Endothelial cell of umbilical vein (primary cell): ENCODE measurements around the gene AP1M1. TPM values are rescaled to one million over a fixed set of nuclear protein-coding genes. Genes with fewer than 3 reads are reported as not detected.

Source experiments
- BruUV-seq: library from RNA; stranded (reverse); fragments of 400-500 nt; replicated peaks from 2 replicates; lab custom pipeline; 2021; lab: Mats Ljungman, UMichigan
- CTCF ChIA-PET: fragments of 300-600, 350-600 bp; sonication (Branson Sonifier 250); formaldehyde crosslinking; loops from one replicate; lab custom pipeline; 2021; ENCODE audit warnings: antibody characterized with exemption, inconsistent platforms; lab: Charles Lee
- POLR2A ChIA-PET: fragments of 300-600, 350-600 bp; sonication (Branson Sonifier 250); formaldehyde crosslinking; loops from one replicate; lab custom pipeline; 2021; ENCODE audit warnings: antibody characterized with exemption, inconsistent platforms; lab: Charles Lee
- DNase-seq: peaks from one replicate; pipeline ENCODE4 v3.0.0-alpha.2; 2011; ENCODE audit warnings: low read depth, low spot score
- FAIRE-seq: peaks from 2 replicates; lab custom pipeline; 2011; peaks lifted over from hg19 to GRCh38; lab: Jason Lieb, UNC
- H2AFZ ChIP-seq: 2 replicates; pipeline ENCODE4 v1.6.0; 2012; ENCODE audit warnings: low read depth, low read length, control low read depth, inconsistent platforms
- H3K27ac ChIP-seq: 2 replicates; pipeline ENCODE4 v1.5.1; 2011; ENCODE audit warnings: low read depth, mild to moderate bottlenecking, control low read depth, low read length, moderate library complexity; ENCODE audit not compliant: insufficient read depth
- H3K27me3 ChIP-seq, 2 experiments: 2 replicates each; pipeline versions ENCODE4 v1.6.0 to v1.6.1; 2011; ENCODE audit warnings: low read length in 2 of 2, mixed read lengths in 1 of 2; ENCODE audit not compliant: control insufficient read depth in 2 of 2, insufficient read depth in 2 of 2
- H3K36me3 ChIP-seq, 2 experiments: 2 replicates in 1 of 2; 3 replicates in 1 of 2; pipeline ENCODE4 v1.5.1; 2011; ENCODE audit warnings: low read length in 2 of 2, mild to moderate bottlenecking in 1 of 2, moderate library complexity in 1 of 2; ENCODE audit not compliant: control insufficient read depth in 2 of 2, insufficient read depth in 2 of 2; ENCODE audit errors: extremely low read depth in 1 of 2
- H3K4me1 ChIP-seq: 3 replicates; pipeline ENCODE4 v1.5.1; 2011; ENCODE audit warnings: mild to moderate bottlenecking, low read length; ENCODE audit not compliant: control insufficient read depth, insufficient read depth; ENCODE audit errors: extremely low read depth
- H3K4me2 ChIP-seq: 2 replicates; pipeline ENCODE4 v1.6.1; 2011; ENCODE audit warnings: low read length, control low read depth, mixed read lengths; ENCODE audit not compliant: insufficient read depth
- H3K4me3 ChIP-seq, 3 experiments: fragments of 200-600 bp in 1 of 3; sonication (generic), shearing (Covaris generic) in 1 of 3; replicated peaks in 1 of 3; 2 replicates each; pipeline ENCODE4 v1.5.1; 2011 to 2016; ENCODE audit warnings: control low read depth in 3 of 3, low read length in 3 of 3, mild to moderate bottlenecking in 2 of 3, inconsistent platforms in 1 of 3, low read depth in 1 of 3, moderate library complexity in 1 of 3; ENCODE audit not compliant: insufficient read depth in 1 of 3
- H3K79me2 ChIP-seq: 2 replicates; pipeline ENCODE4 v1.6.0; 2012; ENCODE audit warnings: low read length, inconsistent platforms; ENCODE audit not compliant: control insufficient read depth, insufficient read depth
- H3K9ac ChIP-seq: replicated peaks from 2 replicates; pipeline ENCODE3; 2011; ENCODE audit warnings: low read length, control low read depth; ENCODE audit not compliant: insufficient read depth; ENCODE audit errors: extremely low read depth
- H3K9me1 ChIP-seq: replicated peaks from 3 replicates; pipeline ENCODE4 v1.6.0; 2011; ENCODE audit warnings: mild to moderate bottlenecking, low read length; ENCODE audit not compliant: control insufficient read depth, insufficient read depth; ENCODE audit errors: extremely low read depth
- H3K9me3 ChIP-seq: replicated peaks from 2 replicates; pipeline ENCODE4 v1.5.1; 2012; ENCODE audit warnings: low read length, inconsistent platforms; ENCODE audit not compliant: control insufficient read depth, insufficient read depth
- H4K20me1 ChIP-seq: replicated peaks from 2 replicates; pipeline ENCODE3; 2011; ENCODE audit warnings: mild to moderate bottlenecking, low read length; ENCODE audit not compliant: control insufficient read depth, insufficient read depth; ENCODE audit errors: extremely low read depth
- EZH2 ChIP-seq: IDR thresholded peaks from 2 replicates; pipeline ENCODE4 v1.6.1; 2012; ENCODE audit warnings: borderline replicate concordance, low read depth, mild to moderate bottlenecking, moderate library complexity, low read length, inconsistent platforms; ENCODE audit not compliant: severe bottlenecking
- FOS ChIP-seq: IDR thresholded peaks from 2 replicates; pipeline ENCODE4 v1.6.1; 2011; ENCODE audit warnings: mild to moderate bottlenecking, low read length, moderate library complexity, borderline replicate concordance; ENCODE audit not compliant: insufficient read depth
- GATA2 ChIP-seq: IDR thresholded peaks from 2 replicates; pipeline ENCODE4 v1.7.0; 2011; ENCODE audit warnings: low read depth, mild to moderate bottlenecking, moderate library complexity, mixed read lengths, low read length; ENCODE audit not compliant: insufficient read length, insufficient read depth
- JUN ChIP-seq: IDR thresholded peaks from 2 replicates; pipeline ENCODE4 v1.6.1; 2011; ENCODE audit warnings: borderline replicate concordance, low read depth; ENCODE audit not compliant: insufficient read length, insufficient read depth
- MYC ChIP-seq: IDR thresholded peaks from one replicate; pipeline ENCODE4 v1.6.1; 2011; ENCODE audit warnings: mild to moderate bottlenecking, low read depth, low read length
- POLR2A ChIP-seq: IDR thresholded peaks from 2 replicates; pipeline ENCODE4 v1.6.1; 2012; ENCODE audit warnings: low read depth, mild to moderate bottlenecking, control low read depth, low read length
- POLR2AphosphoS5 ChIP-seq: IDR thresholded peaks from 2 replicates; pipeline ENCODE4 v1.6.1; 2012; ENCODE audit warnings: low read depth, mild to moderate bottlenecking, control low read depth, low read length, moderate library complexity; ENCODE audit not compliant: insufficient read depth
- dilution Hi-C: fragments of 300-500 bp; cut with MboI; formaldehyde crosslinking; loops from one replicate; pipeline ENCODE4 v1.15.0; 2019; ENCODE audit warnings: low sequenced_read_pairs; ENCODE audit not compliant: extremely low pct_ligation_motif_present
- intact Hi-C: fragments of 100-400 bp; cut with micrococcal nuclease; formaldehyde crosslinking; loops from one replicate; pipeline ENCODE4 v1.10.0; 2022
- polyA plus RNA-seq, 4 experiments: library from polyadenylated mRNA; depleted of rRNA in 3 of 4; stranded (reverse) in 3 of 4; unstranded in 1 of 4; fragments of >200 nt; gene quantifications; 2 replicates each; pipeline versions ENCODE4 v1.2.1 to v1.2.3, GENCODE V29; 2011 to 2012; ENCODE audit warnings: missing spikeins in 1 of 4
- total RNA-seq: library from RNA; stranded (reverse); gene quantifications from 2 replicates; pipeline ENCODE4 v1.2.3, GENCODE V29; 2021
- TF ChIP-seq, protein P1 (sequence below), 2 donors: IDR thresholded peaks; 1 replicate in 1 of 2; 2 replicates in 1 of 2; pipeline ENCODE4 v1.5.1; 2011; ENCODE audit warnings: low read length in 2 of 2, mild to moderate bottlenecking in 2 of 2, moderate library complexity in 2 of 2, control low read depth in 1 of 2, inconsistent platforms in 1 of 2, low read depth in 1 of 2; ENCODE audit not compliant: insufficient read depth in 1 of 2; ENCODE audit errors: extremely low read depth in 1 of 2
- TF ChIP-seq, protein P2 (sequence below): IDR thresholded peaks from 2 replicates; pipeline ENCODE4 v1.6.1; 2011; ENCODE audit not compliant: insufficient read depth, insufficient read length

The AP1M1 gene
- total and polyA plus RNA-seq, 2 donors (not counting 3 experiments of a cell fraction or from before 2014, with no cell fraction given) = 99.3 to 129 TPM

GRCh38 chr19:16203256-16204004, 5.7 kb downstream of the AP1M1 start:
- H3K27ac ChIP-seq = no peak overlapping the region
- intact Hi-C loops = no loop called here
- ChIA-PET CTCF (no interaction called here), POLR2A (no interaction called here)
- no peaks in the 10 kb centered on the region for H3K27me3 ChIP-seq
- H3K9ac ChIP-seq = no peak overlapping the region
- H3K9me1 ChIP-seq = no peaks in the 10 kb centered on the region
- dilution Hi-C loops = loop anchor here (25.0 kb wide), 1 partner anchor 159 kb away; no protein-coding TSS in a partner anchor
- H4K20me1 ChIP-seq = no peaks in the 10 kb centered on the region
- H3K79me2 ChIP-seq = peaks cover 40% of the 10 kb centered on the region
- no TSS peak for BruUV-seq
- no peak for DNase-seq
- no peak for TF ChIP-seq POLR2AphosphoS5
- no peak for TF ChIP-seq FOS
- TF ChIP-seq, protein P1, sequence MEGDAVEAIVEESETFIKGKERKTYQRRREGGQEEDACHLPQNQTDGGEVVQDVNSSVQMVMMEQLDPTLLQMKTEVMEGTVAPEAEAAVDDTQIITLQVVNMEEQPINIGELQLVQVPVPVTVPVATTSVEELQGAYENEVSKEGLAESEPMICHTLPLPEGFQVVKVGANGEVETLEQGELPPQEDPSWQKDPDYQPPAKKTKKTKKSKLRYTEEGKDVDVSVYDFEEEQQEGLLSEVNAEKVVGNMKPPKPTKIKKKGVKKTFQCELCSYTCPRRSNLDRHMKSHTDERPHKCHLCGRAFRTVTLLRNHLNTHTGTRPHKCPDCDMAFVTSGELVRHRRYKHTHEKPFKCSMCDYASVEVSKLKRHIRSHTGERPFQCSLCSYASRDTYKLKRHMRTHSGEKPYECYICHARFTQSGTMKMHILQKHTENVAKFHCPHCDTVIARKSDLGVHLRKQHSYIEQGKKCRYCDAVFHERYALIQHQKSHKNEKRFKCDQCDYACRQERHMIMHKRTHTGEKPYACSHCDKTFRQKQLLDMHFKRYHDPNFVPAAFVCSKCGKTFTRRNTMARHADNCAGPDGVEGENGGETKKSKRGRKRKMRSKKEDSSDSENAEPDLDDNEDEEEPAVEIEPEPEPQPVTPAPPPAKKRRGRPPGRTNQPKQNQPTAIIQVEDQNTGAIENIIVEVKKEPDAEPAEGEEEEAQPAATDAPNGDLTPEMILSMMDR (IDR thresholded peaks at IDR 0.05; ENCODE audit: extremely low read depth in 1 of 2, insufficient read depth in 1 of 2, low read depth in 1 of 2, low read length in 2 of 2) = no peak
- no peak for TF ChIP-seq EZH2
- TF ChIP-seq, protein P2, sequence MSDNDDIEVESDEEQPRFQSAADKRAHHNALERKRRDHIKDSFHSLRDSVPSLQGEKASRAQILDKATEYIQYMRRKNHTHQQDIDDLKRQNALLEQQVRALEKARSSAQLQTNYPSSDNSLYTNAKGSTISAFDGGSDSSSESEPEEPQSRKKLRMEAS = no peak
- TF ChIP-seq MYC = no peak
- no peak for TF ChIP-seq GATA2
- no peak for TF ChIP-seq POLR2A
- no peak for TF ChIP-seq JUN
- H3K36me3 ChIP-seq = peaks cover 5 to 36% of the 10 kb centered on the region in 2 experiments
- H2AFZ ChIP-seq = no peak overlapping the region
- H3K4me2 ChIP-seq = no peak overlapping the region
- H3K4me1 ChIP-seq = peaks cover 9% of the 10 kb centered on the region
- H3K9me3 ChIP-seq = no peaks in the 10 kb centered on the region
- no peak for FAIRE-seq
- no peak overlapping the region for H3K4me3 ChIP-seq
